ENCODE data around the gene ZNF235. TPM values are rescaled to one million over a fixed set of nuclear protein-coding genes. Genes with fewer than 3 reads are reported as not detected.
"Not testable (repeated sequence)": the region's sequence is repeated elsewhere in the genome, so short reads cannot be mapped to it uniquely, and the experiment has no call there.

Gene ZNF235
- total RNA-seq (ENCODE audit: low replicate concordance) = 7.4 and 11.2 TPM in 2 replicates
- long read RNA-seq, full-length matches to known transcripts = 10 of 13 reads
- long read RNA-seq, partial matches to known transcripts = 0 of 13 reads
- long read RNA-seq, other reads (novel, unspliced or antisense) = 3 of 13 reads

GRCh38 chr19:44304659-44305193 is at the start of gene ZNF235:
Gene ZNF235, minus strand, starts transcription at chr19:44305025. Its CDS starts 1,621 bp downstream, at chr19:44303404.
- no peak for TF ChIP-seq CTCF (conservative IDR thresholded peaks at IDR 0.05)
- Mint-ChIP-seq H3K4me3 (peak within 1 kb of the TSS; percentile 95), H3K27me3 (no peaks in the 10 kb centered on the region), H3K4me1 (ENCODE audit: unreplicated experiment) (peaks cover 8% of the 10 kb centered on the region), H3K9me3 (no peaks in the 10 kb centered on the region), H3K36me3 (peaks cover 20% of the 10 kb centered on the region), H3K27ac (peak within 1 kb of the TSS; percentile 83)
- DNase-seq (ENCODE audit: extremely low spot score, unreplicated experiment) = peak; percentile 83

GRCh38 chr19:44346556-44346955 is 41.7 kb upstream of the ZNF235 start:
- H3K27ac Mint-ChIP-seq = no peak overlapping the region
- no peak overlapping the region for H3K4me3 Mint-ChIP-seq
- no peaks in the 10 kb centered on the region for H3K27me3 Mint-ChIP-seq
- peaks cover 29% of the 10 kb centered on the region for H3K9me3 Mint-ChIP-seq
- no peak for DNase-seq (ENCODE audit: extremely low spot score, unreplicated experiment)
- H3K36me3 Mint-ChIP-seq = peaks cover 42% of the 10 kb centered on the region
- peaks cover 3% of the 10 kb centered on the region for H3K4me1 Mint-ChIP-seq (ENCODE audit: unreplicated experiment)
- no peak for TF ChIP-seq CTCF (conservative IDR thresholded peaks at IDR 0.05)

GRCh38 chr19:44345959-44346358 is 41.1 kb upstream of the ZNF235 start:
- Mint-ChIP-seq H3K4me1 (ENCODE audit: unreplicated experiment) (peaks cover 3% of the 10 kb centered on the region), H3K9me3 (peaks cover 29% of the 10 kb centered on the region), H3K36me3 (peaks cover 44% of the 10 kb centered on the region)

GRCh38 chr19:44344255-44344654 is 39.4 kb upstream of the ZNF235 start:
- no peak for TF ChIP-seq CTCF (conservative IDR thresholded peaks at IDR 0.05)
- Mint-ChIP-seq H3K27ac (no peak overlapping the region), H3K27me3 (no peaks in the 10 kb centered on the region), H3K9me3 (peaks cover 20% of the 10 kb centered on the region), H3K4me3 (no peak overlapping the region), H3K4me1 (ENCODE audit: unreplicated experiment) (peaks cover 3% of the 10 kb centered on the region), H3K36me3 (peaks cover 43% of the 10 kb centered on the region)
- no peak for DNase-seq (ENCODE audit: extremely low spot score, unreplicated experiment)

More at GRCh38 chr19:44345959-44346358, 41.1 kb upstream of the ZNF235 start:
- no peaks in the 10 kb centered on the region for H3K27me3 Mint-ChIP-seq
- DNase-seq (ENCODE audit: extremely low spot score, unreplicated experiment) = no peak
- H3K27ac Mint-ChIP-seq = no peak overlapping the region
- no peak overlapping the region for H3K4me3 Mint-ChIP-seq
- TF ChIP-seq CTCF (conservative IDR thresholded peaks at IDR 0.05) = no peak

GRCh38 chr19:44341794-44342193 is 37.0 kb upstream of the ZNF235 start:
- H3K27me3 Mint-ChIP-seq = no peaks in the 10 kb centered on the region
- H3K4me1 Mint-ChIP-seq (ENCODE audit: unreplicated experiment) = peaks cover 3% of the 10 kb centered on the region
- H3K9me3 Mint-ChIP-seq = peaks cover 18% of the 10 kb centered on the region
- H3K4me3 Mint-ChIP-seq = no peak overlapping the region
- DNase-seq (ENCODE audit: extremely low spot score, unreplicated experiment) = no peak
- peaks cover 52% of the 10 kb centered on the region for H3K36me3 Mint-ChIP-seq
- H3K27ac Mint-ChIP-seq = no peak overlapping the region
- no peak for TF ChIP-seq CTCF (conservative IDR thresholded peaks at IDR 0.05)

- H3K9me3 Mint-ChIP-seq = peaks cover 28% of the 10 kb centered on the region
These were observed 29.8 kb upstream of the ZNF235 start for GRCh38 chr19:44334639-44335038.

More at GRCh38 chr19:44334639-44335038, 29.8 kb upstream of the ZNF235 start:
- peaks cover 80% of the 10 kb centered on the region for H3K36me3 Mint-ChIP-seq
- not testable (repeated sequence) for H3K4me3 Mint-ChIP-seq; H3K27ac Mint-ChIP-seq; H3K27me3 Mint-ChIP-seq; DNase-seq (ENCODE audit: extremely low spot score, unreplicated experiment); H3K4me1 Mint-ChIP-seq (ENCODE audit: unreplicated experiment)

Data from type B pancreatic cell (in vitro differentiated cells).